Measurements from ENCODE around the gene PLPP2.

PLPP2 gene

GRCh38 chr19:335072-335471, 43.9 kb upstream of the PLPP2 start:
- TF ChIP-seq, protein P1, sequence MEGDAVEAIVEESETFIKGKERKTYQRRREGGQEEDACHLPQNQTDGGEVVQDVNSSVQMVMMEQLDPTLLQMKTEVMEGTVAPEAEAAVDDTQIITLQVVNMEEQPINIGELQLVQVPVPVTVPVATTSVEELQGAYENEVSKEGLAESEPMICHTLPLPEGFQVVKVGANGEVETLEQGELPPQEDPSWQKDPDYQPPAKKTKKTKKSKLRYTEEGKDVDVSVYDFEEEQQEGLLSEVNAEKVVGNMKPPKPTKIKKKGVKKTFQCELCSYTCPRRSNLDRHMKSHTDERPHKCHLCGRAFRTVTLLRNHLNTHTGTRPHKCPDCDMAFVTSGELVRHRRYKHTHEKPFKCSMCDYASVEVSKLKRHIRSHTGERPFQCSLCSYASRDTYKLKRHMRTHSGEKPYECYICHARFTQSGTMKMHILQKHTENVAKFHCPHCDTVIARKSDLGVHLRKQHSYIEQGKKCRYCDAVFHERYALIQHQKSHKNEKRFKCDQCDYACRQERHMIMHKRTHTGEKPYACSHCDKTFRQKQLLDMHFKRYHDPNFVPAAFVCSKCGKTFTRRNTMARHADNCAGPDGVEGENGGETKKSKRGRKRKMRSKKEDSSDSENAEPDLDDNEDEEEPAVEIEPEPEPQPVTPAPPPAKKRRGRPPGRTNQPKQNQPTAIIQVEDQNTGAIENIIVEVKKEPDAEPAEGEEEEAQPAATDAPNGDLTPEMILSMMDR (conservative IDR thresholded peaks at IDR 0.05; ENCODE audit: low read depth, low read length), result no peak
- no peak overlapping the region for H3K4me3 ChIP-seq (ENCODE audit: low read length)
- no peak for DNase-seq (ENCODE audit: low read depth)

DNA sequence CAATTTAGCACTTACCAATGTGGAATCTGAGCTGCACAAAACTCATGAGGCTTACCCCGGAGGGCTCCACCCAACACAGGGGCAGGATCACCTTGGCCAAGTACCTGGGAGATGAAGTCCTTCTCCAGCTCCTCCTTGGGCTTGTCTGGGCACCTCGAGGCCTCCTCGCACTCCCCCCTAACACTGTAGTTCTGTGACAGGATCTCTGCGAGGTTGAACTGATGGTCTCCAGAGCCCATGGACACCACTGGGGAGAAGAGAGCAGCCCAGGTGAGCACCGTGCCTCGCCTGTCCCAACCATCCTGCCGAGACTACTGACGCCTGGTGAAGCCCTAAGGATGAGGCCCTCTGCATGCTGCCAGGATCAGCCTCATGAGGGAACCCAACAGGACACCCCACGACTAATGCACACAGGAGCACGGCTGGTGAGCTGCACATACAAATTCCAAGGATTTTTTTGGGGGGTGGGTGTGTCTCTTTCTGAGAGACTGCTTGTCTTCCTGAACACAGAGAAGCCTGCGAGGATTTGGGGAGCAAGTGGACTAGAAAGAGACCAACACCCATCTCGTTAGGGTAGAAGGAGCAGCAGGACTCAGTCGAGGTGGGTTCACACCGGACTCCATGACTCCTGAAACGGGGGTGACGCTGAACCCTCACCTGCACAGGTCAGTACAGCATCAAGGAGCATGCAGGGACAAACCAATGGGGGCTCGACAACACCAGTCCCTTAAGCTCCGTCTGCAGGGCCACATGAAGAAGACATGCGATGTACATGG, 43.3 kb upstream of the PLPP2 start:
- no peak for DNase-seq (ENCODE audit: low read depth)
- TF ChIP-seq, protein P1 (conservative IDR thresholded peaks at IDR 0.05; ENCODE audit: low read depth, low read length), result no peak
- H3K4me3 ChIP-seq (ENCODE audit: low read length), result no peak overlapping the region

DNA sequence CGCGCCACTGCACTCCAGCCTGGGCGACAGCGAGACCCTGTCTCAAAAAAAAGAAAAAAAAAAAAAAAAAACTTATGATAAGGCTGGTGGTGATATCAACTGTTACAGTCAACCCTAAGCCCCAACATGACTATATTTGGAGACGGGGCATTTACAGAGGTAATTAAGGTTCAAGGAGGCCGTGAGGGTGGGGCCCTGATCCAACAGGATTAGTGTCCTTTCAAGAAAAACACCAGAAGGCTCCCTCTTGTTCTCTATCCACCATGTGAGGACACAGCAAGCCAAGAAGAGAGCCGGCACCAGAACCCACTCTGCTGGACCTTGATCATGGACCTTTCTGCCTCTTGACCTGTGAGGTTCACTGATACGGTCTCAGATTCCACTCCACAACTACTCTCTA, 39.3 kb upstream of the PLPP2 start:
- no peak overlapping the region for H3K4me3 ChIP-seq (ENCODE audit: low read length)
- TF ChIP-seq, protein P1 (conservative IDR thresholded peaks at IDR 0.05; ENCODE audit: low read depth, low read length), result no peak
- DNase-seq (ENCODE audit: low read depth), result no peak

GRCh38 chr19:329876-330275, 38.7 kb upstream of the PLPP2 start:
- no peak overlapping the region for H3K4me3 ChIP-seq (ENCODE audit: low read length)
- DNase-seq (ENCODE audit: low read depth), result no peak
- TF ChIP-seq, protein P1 (conservative IDR thresholded peaks at IDR 0.05; ENCODE audit: low read depth, low read length), result no peak

- no peak for DNase-seq (ENCODE audit: low read depth)
- TF ChIP-seq, protein P1 (conservative IDR thresholded peaks at IDR 0.05; ENCODE audit: low read depth, low read length), result no peak
- no peak overlapping the region for H3K4me3 ChIP-seq (ENCODE audit: low read length)
These were observed 36.9 kb upstream of the PLPP2 start for GRCh38 chr19:328025-328505.

DNA sequence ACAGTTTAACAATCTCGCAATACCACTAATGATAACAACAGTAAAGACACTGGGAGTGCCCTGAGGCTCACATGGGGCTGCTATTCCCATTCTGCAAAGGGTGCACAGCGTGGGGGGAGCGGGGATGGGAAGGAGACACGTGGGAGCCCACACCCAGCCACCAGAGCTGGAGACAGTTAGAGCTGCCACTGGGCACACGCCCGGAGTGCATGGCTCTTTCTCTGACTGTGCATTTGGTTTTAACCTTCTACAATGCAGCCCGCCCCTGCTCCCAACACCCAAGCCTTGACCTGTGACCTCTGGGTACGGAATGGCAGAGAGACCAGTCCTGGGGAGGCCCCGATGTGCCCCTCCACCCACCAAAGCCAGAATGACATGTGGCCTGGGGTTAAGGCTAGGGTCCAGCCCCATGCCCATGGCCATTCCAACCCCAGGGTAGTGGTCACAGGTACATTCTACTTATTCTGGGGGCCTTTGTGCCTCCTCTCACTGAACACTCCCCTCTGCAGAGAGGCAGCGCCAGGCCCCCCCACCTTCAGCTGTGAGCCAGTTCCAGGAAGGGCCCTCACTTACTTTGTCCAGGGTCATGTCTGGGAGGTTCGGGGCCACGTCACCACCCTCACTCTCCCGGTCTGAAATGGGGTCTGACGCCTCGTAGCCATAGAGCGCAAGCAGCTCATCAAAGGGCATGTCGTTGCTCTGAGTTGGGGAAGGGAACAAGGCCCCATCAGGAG, 36.3 kb upstream of the PLPP2 start:
- no peak overlapping the region for H3K4me3 ChIP-seq (ENCODE audit: low read length)
- no peak for DNase-seq (ENCODE audit: low read depth)
- TF ChIP-seq, protein P1 (conservative IDR thresholded peaks at IDR 0.05; ENCODE audit: low read depth, low read length), result no peak
